ENCODE measurements around the gene RSPH4A. TPM values are rescaled to one million over a fixed set of nuclear protein-coding genes. Genes with fewer than 3 reads are reported as not detected.
A peak's percentile ranks its signal among the peaks of the same experiment; 100 is the strongest.

The RSPH4A gene
- total and polyA plus RNA-seq, 2 of the 8 experiments (the other 6 are each of a cell fraction or from before 2014, with no cell fraction given): 0.38 to 0.52 TPM

DNA sequence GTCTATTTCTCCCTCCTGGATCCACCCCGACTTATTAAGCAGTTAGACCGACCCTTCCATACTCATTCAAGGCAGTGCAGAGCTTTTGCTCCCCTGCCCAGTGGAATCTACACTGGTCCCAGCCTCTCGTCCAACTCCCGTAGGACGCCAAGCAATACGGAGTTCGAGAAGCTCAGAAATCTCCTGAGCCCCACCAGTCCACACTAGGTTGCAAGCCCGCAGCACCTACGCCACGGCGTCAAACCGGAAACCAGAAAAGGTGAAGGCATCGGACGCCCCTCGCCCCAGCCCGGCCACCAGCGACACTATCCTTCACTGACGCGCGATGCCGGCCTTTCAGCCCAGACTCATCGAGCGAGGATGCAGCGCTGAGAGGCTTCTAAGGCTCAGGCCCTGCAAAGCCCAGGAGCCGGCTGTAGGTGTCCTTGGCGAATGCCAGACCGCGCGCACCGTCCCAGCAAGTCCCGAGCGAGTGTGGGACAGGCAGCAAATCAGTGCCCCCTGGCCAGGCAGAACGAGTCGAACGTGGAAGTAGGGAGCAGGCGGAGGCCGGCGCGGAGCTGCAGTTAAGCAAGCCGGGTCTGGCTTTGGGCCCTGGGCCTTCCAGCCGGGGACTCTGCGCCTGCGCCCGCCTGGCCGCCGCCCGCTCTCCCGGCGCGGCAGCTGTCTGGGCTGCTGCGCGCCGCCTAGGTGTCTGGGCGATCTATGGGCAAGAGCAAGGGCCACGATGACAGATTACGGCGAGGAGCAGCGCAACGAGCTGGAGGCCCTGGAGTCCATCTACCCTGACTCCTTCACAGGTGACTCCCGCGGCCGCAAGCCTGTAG is 45.2 kb upstream of the RSPH4A start, which contains the start of gene RWDD1 (continued):
- TF ChIP-seq CHD2 (IDR thresholded peaks at IDR 0.05; ENCODE audit: low read length): peak; percentile 85; the same call in 1 of the 2 replicates
- TF ChIP-seq MAFK (IDR thresholded peaks at IDR 0.05; ENCODE audit: low read depth, low read length): no peak
- TF ChIP-seq POLR2A (IDR thresholded peaks at IDR 0.05; ENCODE audit: control extremely low read depth in 1 of 2, low read depth in 2 of 2, low read length in 2 of 2): peak; percentile 69 to 75; a peak in 2 of 3 replicates
- no peak for TF ChIP-seq SP2 (IDR thresholded peaks at IDR 0.05; ENCODE audit: low read length)
- peak; percentile 51 to 86; a peak in 2 of 4 replicates for TF ChIP-seq SIN3A (conservative IDR thresholded peaks at IDR 0.05 in 1 of 2, IDR thresholded peaks at IDR 0.05 in 1 of 2; ENCODE audit: low read depth in 1 of 2, low read length in 2 of 2)
- no peak for TF ChIP-seq CBX5 (IDR thresholded peaks at IDR 0.05; ENCODE audit: low read depth, low read length)
- TF ChIP-seq EGR1 (IDR thresholded peaks at IDR 0.05; ENCODE audit: borderline replicate concordance, low read depth, low read length): peak; percentile 92
- TF ChIP-seq CTBP2 (IDR thresholded peaks at IDR 0.05; ENCODE audit: borderline replicate concordance, insufficient read depth, insufficient read length, low read length): no peak
- TF ChIP-seq, protein P1, sequence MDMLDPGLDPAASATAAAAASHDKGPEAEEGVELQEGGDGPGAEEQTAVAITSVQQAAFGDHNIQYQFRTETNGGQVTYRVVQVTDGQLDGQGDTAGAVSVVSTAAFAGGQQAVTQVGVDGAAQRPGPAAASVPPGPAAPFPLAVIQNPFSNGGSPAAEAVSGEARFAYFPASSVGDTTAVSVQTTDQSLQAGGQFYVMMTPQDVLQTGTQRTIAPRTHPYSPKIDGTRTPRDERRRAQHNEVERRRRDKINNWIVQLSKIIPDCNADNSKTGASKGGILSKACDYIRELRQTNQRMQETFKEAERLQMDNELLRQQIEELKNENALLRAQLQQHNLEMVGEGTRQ (IDR thresholded peaks at IDR 0.05; ENCODE audit: low read length): no peak
- peak; percentile 95 for TF ChIP-seq SRF (IDR thresholded peaks at IDR 0.05; ENCODE audit: low read depth, low read length)
- TF ChIP-seq BCL11A (IDR thresholded peaks at IDR 0.05; ENCODE audit: low read depth in 2 of 2, low read length in 2 of 2): no peak
- peak in 1 of 2 experiments; percentile 26; a peak in 1 of 4 replicates for TF ChIP-seq HDAC2 (IDR thresholded peaks at IDR 0.05; ENCODE audit: borderline replicate concordance in 1 of 2, low read depth in 2 of 2, low read length in 2 of 2)
- peak; percentile 89 for TF ChIP-seq TAF1 (IDR thresholded peaks at IDR 0.05; ENCODE audit: low read depth, low read length)
- TF ChIP-seq RBBP5 (IDR thresholded peaks at IDR 0.05; ENCODE audit: borderline replicate concordance, low read depth, low read length): peak; percentile 90
- no peak for TF ChIP-seq FOSL1 (IDR thresholded peaks at IDR 0.05; ENCODE audit: insufficient read depth, low read depth, low read length)
- TF ChIP-seq, protein P2, sequence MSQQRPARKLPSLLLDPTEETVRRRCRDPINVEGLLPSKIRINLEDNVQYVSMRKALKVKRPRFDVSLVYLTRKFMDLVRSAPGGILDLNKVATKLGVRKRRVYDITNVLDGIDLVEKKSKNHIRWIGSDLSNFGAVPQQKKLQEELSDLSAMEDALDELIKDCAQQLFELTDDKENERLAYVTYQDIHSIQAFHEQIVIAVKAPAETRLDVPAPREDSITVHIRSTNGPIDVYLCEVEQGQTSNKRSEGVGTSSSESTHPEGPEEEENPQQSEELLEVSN (IDR thresholded peaks at IDR 0.05): no peak; the same call in 1 of the 2 replicates
- peak in 1 of 2 experiments; percentile 21; a peak in 1 of 4 replicates for TF ChIP-seq RAD21 (IDR thresholded peaks at IDR 0.05 in 1 of 2, conservative IDR thresholded peaks at IDR 0.05 in 1 of 2; ENCODE audit: low read depth in 2 of 2, low read length in 2 of 2)
- peak; percentile 66; the same call in 1 of the 2 replicates for TF ChIP-seq YY1 (IDR thresholded peaks at IDR 0.05; ENCODE audit: low read depth, low read length)
- TF ChIP-seq BRCA1 (IDR thresholded peaks at IDR 0.05; ENCODE audit: low read depth, low read length): no peak; the same call in 1 of the 2 replicates
- TF ChIP-seq SP4 (IDR thresholded peaks at IDR 0.05; ENCODE audit: low read length): peak; percentile 100
- no peak for TF ChIP-seq JUN (IDR thresholded peaks at IDR 0.05; ENCODE audit: low read depth, low read length)

Measured in H1 (cell line).